ENCODE results near the gene HIGD1A.

DNA sequence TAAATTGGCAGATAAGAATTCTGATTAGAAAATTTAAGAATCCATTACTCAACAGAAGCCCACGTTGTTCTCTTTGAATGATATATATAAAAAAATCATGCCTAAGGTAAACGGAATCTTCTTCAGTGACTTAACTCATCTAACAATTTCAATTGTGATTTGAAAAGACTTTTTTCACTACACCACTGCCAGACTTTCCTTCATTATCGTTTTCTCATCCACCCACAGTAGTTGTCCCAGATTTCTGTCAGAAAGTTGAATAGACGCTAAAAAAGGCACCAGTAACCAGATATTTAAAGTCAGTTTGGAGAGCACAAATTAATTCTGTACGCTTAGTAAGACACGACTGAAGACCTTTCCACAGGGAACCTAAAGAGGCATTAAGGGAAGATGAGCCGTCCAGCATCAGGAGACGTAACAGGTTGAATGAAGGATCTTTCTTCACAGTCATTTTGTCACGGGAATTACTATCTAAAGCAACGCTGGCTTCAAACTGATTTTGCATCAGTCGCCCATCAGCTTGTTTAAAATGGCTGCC lies 1.3 kb downstream of the HIGD1A start:
- TF ChIP-seq CBX8 (IDR thresholded peaks at IDR 0.05; ENCODE audit: borderline replicate concordance, low read depth, low read length) (no peak), POLR2A (IDR thresholded peaks at IDR 0.05; ENCODE audit: control extremely low read depth in 1 of 2, low read depth in 2 of 2, low read length in 2 of 2) (no peak; a peak in 1 of 3 replicates), TCF12 (IDR thresholded peaks at IDR 0.05; ENCODE audit: low read depth, low read length) (no peak), CHD2 (IDR thresholded peaks at IDR 0.05; ENCODE audit: low read length) (no peak), RNF2 (IDR thresholded peaks at IDR 0.05; ENCODE audit: borderline replicate concordance, low read depth, low read length, missing control alignments, poor library complexity, severe bottlenecking) (no peak), JUND (IDR thresholded peaks at IDR 0.05; ENCODE audit: low read length) (no peak), SP1 (IDR thresholded peaks at IDR 0.05; ENCODE audit: low read depth, low read length) (no peak), SIN3A (conservative IDR thresholded peaks at IDR 0.05 in 1 of 2, IDR thresholded peaks at IDR 0.05 in 1 of 2; ENCODE audit: low read depth in 1 of 2, low read length in 2 of 2) (no peak)
- TF ChIP-seq, protein P1, sequence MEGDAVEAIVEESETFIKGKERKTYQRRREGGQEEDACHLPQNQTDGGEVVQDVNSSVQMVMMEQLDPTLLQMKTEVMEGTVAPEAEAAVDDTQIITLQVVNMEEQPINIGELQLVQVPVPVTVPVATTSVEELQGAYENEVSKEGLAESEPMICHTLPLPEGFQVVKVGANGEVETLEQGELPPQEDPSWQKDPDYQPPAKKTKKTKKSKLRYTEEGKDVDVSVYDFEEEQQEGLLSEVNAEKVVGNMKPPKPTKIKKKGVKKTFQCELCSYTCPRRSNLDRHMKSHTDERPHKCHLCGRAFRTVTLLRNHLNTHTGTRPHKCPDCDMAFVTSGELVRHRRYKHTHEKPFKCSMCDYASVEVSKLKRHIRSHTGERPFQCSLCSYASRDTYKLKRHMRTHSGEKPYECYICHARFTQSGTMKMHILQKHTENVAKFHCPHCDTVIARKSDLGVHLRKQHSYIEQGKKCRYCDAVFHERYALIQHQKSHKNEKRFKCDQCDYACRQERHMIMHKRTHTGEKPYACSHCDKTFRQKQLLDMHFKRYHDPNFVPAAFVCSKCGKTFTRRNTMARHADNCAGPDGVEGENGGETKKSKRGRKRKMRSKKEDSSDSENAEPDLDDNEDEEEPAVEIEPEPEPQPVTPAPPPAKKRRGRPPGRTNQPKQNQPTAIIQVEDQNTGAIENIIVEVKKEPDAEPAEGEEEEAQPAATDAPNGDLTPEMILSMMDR (IDR thresholded peaks at IDR 0.05; ENCODE audit: control extremely low read depth in 1 of 3, insufficient read depth in 1 of 3, low read depth in 1 of 3, low read length in 3 of 3) = no peak

All from H1 (cell line).